ENCODE measurements around the gene CD34.

CD34 gene

DNA sequence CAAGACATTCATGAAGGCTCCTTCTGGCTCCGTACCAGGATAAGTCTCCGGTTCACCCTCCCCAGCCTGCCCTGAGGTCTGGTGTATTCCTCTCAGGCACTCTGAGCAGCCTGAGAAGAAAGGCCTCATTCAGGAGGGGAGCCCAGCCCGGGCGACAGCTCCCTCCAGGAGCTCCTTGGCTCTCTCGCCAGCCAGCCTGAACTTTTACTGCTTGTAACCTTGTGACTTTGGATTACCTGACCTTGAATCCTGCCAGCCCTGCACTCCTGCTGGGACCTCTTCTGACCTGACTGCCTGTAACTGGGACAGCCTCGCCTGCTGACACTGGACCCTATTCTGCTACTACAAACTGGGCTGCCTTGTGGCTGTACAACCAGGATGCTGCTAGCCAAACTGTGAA is 65.8 kb downstream of the CD34 start:
- no peaks in the 10 kb centered on the region for H3K27me3 ChIP-seq (ENCODE audit: low read depth, low read length)
- H3K4me2 ChIP-seq (ENCODE audit: low read length) = no peak overlapping the region
- H3K4me1 ChIP-seq (ENCODE audit: low read length) = no peaks in the 10 kb centered on the region
- H3K27ac ChIP-seq (ENCODE audit: low read length) = no peak overlapping the region
- no peak overlapping the region for H3K4me3 ChIP-seq (ENCODE audit: low read length)
- no peak overlapping the region for H2AFZ ChIP-seq (ENCODE audit: low read depth, low read length)
- 0 out of 2 replicates have a peak, but pooled peaks cover 3% of the 10 kb centered on the region for H4K20me1 ChIP-seq (ENCODE audit: insufficient read depth, low read length)
- H3K9ac ChIP-seq (ENCODE audit: low read length) = no peak overlapping the region
- H3K9me3 ChIP-seq (ENCODE audit: insufficient read depth, low read length) = no peaks in the 10 kb centered on the region
- H3K79me2 ChIP-seq (ENCODE audit: low read length) = no peaks in the 10 kb centered on the region; the same call in 1 of the 2 replicates
- TF ChIP-seq, protein P1, sequence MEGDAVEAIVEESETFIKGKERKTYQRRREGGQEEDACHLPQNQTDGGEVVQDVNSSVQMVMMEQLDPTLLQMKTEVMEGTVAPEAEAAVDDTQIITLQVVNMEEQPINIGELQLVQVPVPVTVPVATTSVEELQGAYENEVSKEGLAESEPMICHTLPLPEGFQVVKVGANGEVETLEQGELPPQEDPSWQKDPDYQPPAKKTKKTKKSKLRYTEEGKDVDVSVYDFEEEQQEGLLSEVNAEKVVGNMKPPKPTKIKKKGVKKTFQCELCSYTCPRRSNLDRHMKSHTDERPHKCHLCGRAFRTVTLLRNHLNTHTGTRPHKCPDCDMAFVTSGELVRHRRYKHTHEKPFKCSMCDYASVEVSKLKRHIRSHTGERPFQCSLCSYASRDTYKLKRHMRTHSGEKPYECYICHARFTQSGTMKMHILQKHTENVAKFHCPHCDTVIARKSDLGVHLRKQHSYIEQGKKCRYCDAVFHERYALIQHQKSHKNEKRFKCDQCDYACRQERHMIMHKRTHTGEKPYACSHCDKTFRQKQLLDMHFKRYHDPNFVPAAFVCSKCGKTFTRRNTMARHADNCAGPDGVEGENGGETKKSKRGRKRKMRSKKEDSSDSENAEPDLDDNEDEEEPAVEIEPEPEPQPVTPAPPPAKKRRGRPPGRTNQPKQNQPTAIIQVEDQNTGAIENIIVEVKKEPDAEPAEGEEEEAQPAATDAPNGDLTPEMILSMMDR (IDR thresholded peaks at IDR 0.05; ENCODE audit: low read depth, low read length) = no peak
- no peak for TF ChIP-seq EZH2phosphoT487 (IDR thresholded peaks at IDR 0.05; ENCODE audit: low read depth)
- H3K36me3 ChIP-seq (replicated peaks; ENCODE audit: low read depth, low read length) = peaks cover 4% of the 10 kb centered on the region

DNA sequence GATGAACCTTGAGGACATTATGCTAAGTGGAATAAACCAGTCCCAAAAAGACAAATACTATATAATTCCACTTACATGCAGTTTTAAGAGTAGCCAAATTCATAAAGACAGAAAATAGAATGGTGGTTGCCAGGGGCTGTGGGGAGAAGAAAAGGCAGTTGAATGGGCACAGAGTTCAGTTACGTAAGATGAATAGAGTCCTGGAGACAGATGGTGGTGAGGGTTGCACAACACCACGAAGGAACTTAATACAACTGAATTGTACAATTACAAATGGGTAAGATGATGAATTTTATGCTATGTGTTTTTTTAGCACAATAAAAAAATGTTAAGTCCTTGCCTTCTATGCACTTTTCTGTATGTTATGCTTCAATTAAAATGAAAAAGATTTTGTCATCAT is 66.6 kb downstream of the CD34 start:
- Histone ChIP-seq H3K27ac (ENCODE audit: low read length) (no peak overlapping the region), H3K9ac (ENCODE audit: low read length) (no peak overlapping the region), H3K27me3 (ENCODE audit: low read depth, low read length) (no peaks in the 10 kb centered on the region), H4K20me1 (ENCODE audit: insufficient read depth, low read length) (0 out of 2 replicates have a peak, but pooled peaks cover 3% of the 10 kb centered on the region), H3K4me3 (ENCODE audit: low read length) (no peak overlapping the region), H3K79me2 (ENCODE audit: low read length) (no peaks in the 10 kb centered on the region; the same call in none of the 2 replicates), H3K4me1 (ENCODE audit: low read length) (peaks cover 1% of the 10 kb centered on the region), H3K36me3 (replicated peaks; ENCODE audit: low read depth, low read length) (peaks cover 4% of the 10 kb centered on the region), H2AFZ (ENCODE audit: low read depth, low read length) (no peak overlapping the region), H3K4me2 (ENCODE audit: low read length) (no peak overlapping the region), H3K9me3 (ENCODE audit: insufficient read depth, low read length) (no peaks in the 10 kb centered on the region)
- TF ChIP-seq EZH2phosphoT487 (IDR thresholded peaks at IDR 0.05; ENCODE audit: low read depth) = no peak
- TF ChIP-seq, protein P1 (IDR thresholded peaks at IDR 0.05; ENCODE audit: low read depth, low read length) = no peak

DNA sequence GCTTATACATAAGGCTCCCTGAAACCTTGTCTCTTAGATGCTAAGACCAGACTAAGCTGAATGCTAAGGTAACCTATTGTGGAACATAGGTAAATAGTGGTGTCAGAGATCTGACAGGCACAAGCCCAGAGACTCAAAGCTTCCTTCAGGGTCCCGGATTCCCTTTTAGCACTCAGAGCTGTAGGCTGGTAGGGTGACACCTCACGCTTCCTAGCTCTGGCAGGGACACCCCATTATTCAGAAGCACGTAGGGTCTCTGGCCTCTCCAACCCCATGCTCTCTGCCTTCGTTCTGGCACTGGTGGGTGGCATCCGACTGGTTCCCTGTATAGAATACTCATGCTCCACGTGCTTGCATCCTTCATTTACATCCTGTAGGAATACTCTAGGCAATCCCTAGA is 68.4 kb downstream of the CD34 start:
- Histone ChIP-seq H3K36me3 (replicated peaks; ENCODE audit: low read depth, low read length) (peaks cover 4% of the 10 kb centered on the region), H3K27me3 (ENCODE audit: low read depth, low read length) (no peaks in the 10 kb centered on the region), H3K79me2 (ENCODE audit: low read length) (no peaks in the 10 kb centered on the region; the same call in none of the 2 replicates), H3K4me3 (ENCODE audit: low read length) (no peak overlapping the region), H3K4me2 (ENCODE audit: low read length) (no peak overlapping the region), H3K9me3 (ENCODE audit: insufficient read depth, low read length) (no peaks in the 10 kb centered on the region), H3K4me1 (ENCODE audit: low read length) (peaks cover 7% of the 10 kb centered on the region), H3K27ac (ENCODE audit: low read length) (no peak overlapping the region), H3K9ac (ENCODE audit: low read length) (no peak overlapping the region), H2AFZ (ENCODE audit: low read depth, low read length) (no peak overlapping the region), H4K20me1 (ENCODE audit: insufficient read depth, low read length) (no peaks in the 10 kb centered on the region)
- TF ChIP-seq EZH2phosphoT487 (IDR thresholded peaks at IDR 0.05; ENCODE audit: low read depth) = no peak
- TF ChIP-seq, protein P1 (IDR thresholded peaks at IDR 0.05; ENCODE audit: low read depth, low read length) = no peak

DNA sequence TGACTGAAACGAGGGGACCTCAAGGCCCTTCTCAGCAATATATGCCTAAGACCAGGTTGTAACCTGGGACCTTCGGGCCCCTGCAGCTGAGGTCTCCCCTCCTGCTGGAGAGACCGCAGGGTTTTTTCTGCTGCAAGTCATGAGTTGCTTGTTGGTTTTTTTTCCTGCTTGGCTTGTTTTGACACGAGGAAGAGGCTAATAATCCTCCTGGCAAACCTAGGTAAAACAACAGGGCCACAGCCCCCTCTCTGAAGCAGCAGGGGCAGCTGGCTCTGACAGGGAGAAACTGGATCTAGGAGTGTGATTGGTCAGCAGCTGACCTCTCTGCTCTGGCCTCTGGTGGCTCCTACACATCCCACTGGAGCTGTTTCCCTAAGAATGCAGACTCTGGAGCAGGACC is 69.0 kb downstream of the CD34 start:
- Histone ChIP-seq H3K4me3 (ENCODE audit: low read length) (no peak overlapping the region), H3K27ac (ENCODE audit: low read length) (no peak overlapping the region), H4K20me1 (ENCODE audit: insufficient read depth, low read length) (no peaks in the 10 kb centered on the region), H3K4me1 (ENCODE audit: low read length) (peaks cover 7% of the 10 kb centered on the region), H3K4me2 (ENCODE audit: low read length) (no peak overlapping the region), H2AFZ (ENCODE audit: low read depth, low read length) (no peak overlapping the region), H3K27me3 (ENCODE audit: low read depth, low read length) (no peaks in the 10 kb centered on the region), H3K9ac (ENCODE audit: low read length) (no peak overlapping the region), H3K36me3 (replicated peaks; ENCODE audit: low read depth, low read length) (peaks cover under 1% of the 10 kb centered on the region), H3K9me3 (ENCODE audit: insufficient read depth, low read length) (no peaks in the 10 kb centered on the region), H3K79me2 (ENCODE audit: low read length) (no peaks in the 10 kb centered on the region; the same call in none of the 2 replicates)
- no peak for TF ChIP-seq EZH2phosphoT487 (IDR thresholded peaks at IDR 0.05; ENCODE audit: low read depth)
- TF ChIP-seq, protein P1 (IDR thresholded peaks at IDR 0.05; ENCODE audit: low read depth, low read length) = no peak
